Activated CD8-positive, alpha-beta T cell treated with anti-CD3 and anti-CD28 coated beads, Interleukin-2, amount 10 ng/mL, durations not matched to agents 7 days and 5 days (primary cell): ENCODE results near the gene SLC46A1. TPM values are rescaled to one million over a fixed set of nuclear protein-coding genes. Genes with fewer than 3 reads are reported as not detected.
A peak's percentile ranks its signal among the peaks of the same experiment; 100 is the strongest.

Source experiments
- ATAC-seq: fragments of 150-1000 bp; cut with Tn5 transposase; one replicate; pipeline ENCODE4 v1.10.0; 2021; ENCODE audit warnings: moderate library complexity
- CTCF ChIA-PET: fragments of 350-600 bp; sonication (Branson Sonifier 250); formaldehyde crosslinking; loops from one replicate; lab custom pipeline; 2021; ENCODE audit warnings: antibody characterized with exemption; lab: Charles Lee
- POLR2A ChIA-PET: fragments of 350-600 bp; sonication (Branson Sonifier 250); formaldehyde crosslinking; loops from one replicate; lab custom pipeline; 2021; ENCODE audit warnings: antibody characterized with exemption; lab: Charles Lee
- DNase-seq: peaks from one replicate; pipeline ENCODE4 v3.0.0-alpha.2; 2020
- H3K27ac Mint-ChIP-seq: one replicate; pipeline ENCODE4 v1.8.0; 2021; ENCODE audit warnings: mild to moderate bottlenecking, mixed read lengths
- H3K27me3 Mint-ChIP-seq: one replicate; pipeline ENCODE4 v1.8.0; 2021; ENCODE audit warnings: low read depth, mixed read lengths
- H3K36me3 Mint-ChIP-seq: one replicate; pipeline ENCODE4 v1.8.0; 2021; ENCODE audit warnings: low read depth, mixed read lengths
- H3K4me1 Mint-ChIP-seq: one replicate; pipeline ENCODE4 v1.8.0; 2021; ENCODE audit warnings: low read depth, mixed read lengths
- H3K4me3 Mint-ChIP-seq: one replicate; pipeline ENCODE4 v1.8.0; 2021; ENCODE audit warnings: mild to moderate bottlenecking, mixed read lengths
- H3K9me3 Mint-ChIP-seq: one replicate; pipeline ENCODE4 v1.8.0; 2022; ENCODE audit warnings: mixed read lengths; ENCODE audit not compliant: insufficient read depth
- total RNA-seq, 2 experiments: library from RNA; stranded (reverse); gene quantifications; one replicate each; pipeline ENCODE4 v1.2.3, GENCODE V29; 2021

Gene SLC46A1
- total RNA-seq, 2 experiments from 2014 or later: 2.7 to 3.1 TPM

DNA sequence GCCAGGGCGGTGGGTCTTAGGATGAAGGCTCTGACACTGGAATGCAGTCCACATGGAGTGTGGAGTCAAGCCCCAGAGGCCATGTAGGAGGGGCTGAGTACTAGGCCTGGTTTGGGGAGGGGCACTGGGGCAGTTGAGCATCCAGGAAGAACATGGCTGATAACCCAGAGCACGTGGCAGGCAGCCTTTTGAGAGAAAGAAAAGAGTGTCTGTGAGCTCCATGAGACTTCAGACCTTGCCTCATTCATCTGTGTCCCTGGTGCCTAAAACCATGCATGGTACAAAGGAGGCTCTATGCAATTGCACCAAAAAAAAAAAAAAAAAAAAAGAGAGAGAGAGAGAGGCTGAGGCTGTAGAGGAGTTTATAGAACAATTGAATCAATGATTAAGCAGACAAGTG lies 14.6 kb downstream of the SLC46A1 start:
- peaks cover under 1% of the 10 kb centered on the region for H3K4me1 Mint-ChIP-seq
- ATAC-seq: no peak
- DNase-seq: no peak
- no peaks in the 10 kb centered on the region for H3K27me3 Mint-ChIP-seq
- ChIA-PET CTCF (interaction anchor here (1.1 kb wide), 2 partner anchors 8 to 25 kb away, joined by 3 to 4 read pairs; no protein-coding TSS in a partner anchor), POLR2A (no interaction called here)
- no peak overlapping the region for H3K4me3 Mint-ChIP-seq
- no peaks in the 10 kb centered on the region for H3K9me3 Mint-ChIP-seq
- H3K36me3 Mint-ChIP-seq: peaks cover 33% of the 10 kb centered on the region
- H3K27ac Mint-ChIP-seq: no peak overlapping the region

DNA sequence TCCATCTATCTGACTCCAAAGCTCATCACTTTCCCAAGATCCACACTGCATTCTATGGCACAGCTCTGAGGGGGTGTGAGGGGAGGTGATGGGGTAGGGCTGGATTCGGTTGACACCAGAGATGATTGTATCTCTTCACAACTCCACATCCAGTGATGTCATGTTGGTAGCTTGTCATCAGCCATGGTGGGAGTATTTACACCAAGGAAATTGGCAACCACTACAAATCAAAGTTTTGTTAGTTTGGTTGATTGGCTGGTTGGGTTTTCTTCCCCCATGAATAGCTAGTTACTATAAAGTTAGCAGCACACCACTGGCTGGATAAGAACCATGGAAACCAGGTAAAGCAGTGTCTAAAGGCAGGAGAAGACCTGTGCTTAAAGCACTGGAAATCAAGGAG lies 15.0 kb downstream of the SLC46A1 start:
- DNase-seq (no peak), ATAC-seq (no peak)
- ChIA-PET CTCF (interaction anchor here (1.1 kb wide), 2 partner anchors 8 to 25 kb away, joined by 3 to 4 read pairs; no protein-coding TSS in a partner anchor), POLR2A (no interaction called here)
- Mint-ChIP-seq H3K27me3 (no peaks in the 10 kb centered on the region), H3K4me3 (no peak overlapping the region), H3K36me3 (peaks cover 33% of the 10 kb centered on the region), H3K4me1 (no peaks in the 10 kb centered on the region), H3K27ac (no peak overlapping the region), H3K9me3 (no peaks in the 10 kb centered on the region)

DNA sequence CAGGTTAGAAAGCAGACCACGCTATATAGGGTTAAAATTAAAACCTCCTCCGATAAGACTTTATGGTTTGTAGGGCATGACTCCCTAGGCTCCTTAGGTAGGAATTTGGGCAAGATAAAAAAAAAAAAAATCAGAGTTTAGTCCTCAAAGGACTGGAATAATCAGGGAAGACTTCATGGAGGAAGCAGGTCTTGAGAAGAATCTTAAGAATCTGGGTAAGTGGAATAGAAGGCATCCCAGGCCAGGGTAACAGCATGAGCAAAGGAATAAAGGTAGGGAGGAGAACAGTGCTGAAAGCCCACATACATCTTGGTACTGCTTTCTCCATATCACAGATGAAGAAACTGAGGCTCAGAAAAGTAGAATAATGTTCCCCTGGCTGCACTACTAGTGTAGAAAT lies 15.4 kb downstream of the SLC46A1 start:
- no peak overlapping the region for H3K4me3 Mint-ChIP-seq
- CTCF ChIA-PET: interaction anchor here (1.1 kb wide), 2 partner anchors 8 to 26 kb away, joined by 3 to 4 read pairs; no protein-coding TSS in a partner anchor

GRCh38 chr17:28390141-28390540 lies 15.9 kb downstream of the SLC46A1 start:
- no peaks in the 10 kb centered on the region for H3K27me3 Mint-ChIP-seq
- no peak for ATAC-seq
- H3K36me3 Mint-ChIP-seq: peaks cover 33% of the 10 kb centered on the region
- H3K4me1 Mint-ChIP-seq: peaks cover 5% of the 10 kb centered on the region
- no peaks in the 10 kb centered on the region for H3K9me3 Mint-ChIP-seq
- no peak overlapping the region for H3K4me3 Mint-ChIP-seq
- no peak for DNase-seq
- H3K27ac Mint-ChIP-seq: no peak overlapping the region
- CTCF ChIA-PET: no interaction called here
- POLR2A ChIA-PET: no interaction called here

More for the DNA sequence above, 15.4 kb downstream of the SLC46A1 start:
- Mint-ChIP-seq H3K9me3 (no peaks in the 10 kb centered on the region), H3K36me3 (peaks cover 33% of the 10 kb centered on the region), H3K4me1 (peaks cover under 1% of the 10 kb centered on the region), H3K27ac (no peak overlapping the region), H3K27me3 (no peaks in the 10 kb centered on the region)
- ATAC-seq (no peak), DNase-seq (no peak)
- POLR2A ChIA-PET: no interaction called here

DNA sequence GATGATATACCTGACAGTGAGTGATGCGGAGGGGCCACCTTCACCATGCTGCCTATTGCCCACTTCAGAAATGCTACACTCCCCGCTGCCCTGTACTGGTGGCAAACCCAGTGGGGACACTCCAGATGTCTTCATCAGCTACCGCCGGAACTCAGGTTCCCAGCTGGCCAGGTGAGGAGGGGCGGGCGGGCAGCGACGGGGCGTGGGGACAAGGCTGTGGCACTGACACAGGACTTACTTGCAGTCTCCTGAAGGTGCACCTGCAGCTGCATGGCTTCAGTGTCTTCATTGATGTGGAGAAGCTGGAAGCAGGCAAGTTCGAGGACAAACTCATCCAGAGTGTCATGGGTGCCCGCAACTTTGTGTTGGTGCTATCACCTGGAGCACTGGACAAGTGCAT lies 17.9 kb downstream of the SLC46A1 start:
- H3K9me3 Mint-ChIP-seq: no peaks in the 10 kb centered on the region
- H3K4me3 Mint-ChIP-seq: no peak overlapping the region
- no peak for DNase-seq
- no peak for ATAC-seq
- H3K27ac Mint-ChIP-seq: no peak overlapping the region
- H3K36me3 Mint-ChIP-seq: peaks cover 28% of the 10 kb centered on the region
- H3K4me1 Mint-ChIP-seq: peaks cover 16% of the 10 kb centered on the region
- ChIA-PET POLR2A (no interaction called here), CTCF (interaction anchor here (1.4 kb wide), 1 partner anchor 30 kb away, joined by 3 read pairs; no protein-coding TSS in a partner anchor)
- H3K27me3 Mint-ChIP-seq: no peaks in the 10 kb centered on the region

DNA sequence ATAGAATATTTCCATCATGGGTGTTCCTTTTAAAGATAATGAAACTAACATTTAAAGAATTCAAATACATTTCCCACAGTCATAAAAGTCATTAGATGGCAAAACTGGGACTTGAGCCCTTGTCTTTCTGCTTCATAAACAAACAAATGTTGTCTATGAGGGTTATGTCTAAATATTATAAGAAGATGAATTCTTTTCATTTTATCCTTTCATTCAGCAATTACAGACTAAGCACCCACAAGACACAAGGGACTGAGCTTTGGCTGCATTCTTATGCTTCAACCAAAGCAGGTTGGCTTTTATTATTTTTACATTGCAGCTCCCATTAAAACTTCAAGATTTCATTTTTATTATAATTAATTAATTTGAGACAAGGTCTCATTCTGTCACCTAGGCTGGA lies 19.6 kb downstream of the SLC46A1 start:
- no peak overlapping the region for H3K27ac Mint-ChIP-seq
- POLR2A ChIA-PET: interaction anchor here (1.4 kb wide), 1 partner anchor 29 kb away, joined by 4 read pairs; the partner anchor contains the start of gene POLDIP2
- peaks cover 20% of the 10 kb centered on the region for H3K4me1 Mint-ChIP-seq
- CTCF ChIA-PET: interaction anchor here (5.0 kb wide), 1 partner anchor 30 kb away, joined by 23 read pairs; no protein-coding TSS in a partner anchor
- peaks cover 30% of the 10 kb centered on the region for H3K36me3 Mint-ChIP-seq
- no peak for ATAC-seq
- no peak for DNase-seq
- H3K9me3 Mint-ChIP-seq: no peaks in the 10 kb centered on the region
- H3K4me3 Mint-ChIP-seq: no peak overlapping the region
- peaks cover 4% of the 10 kb centered on the region for H3K27me3 Mint-ChIP-seq

GRCh38 chr17:28385406-28385805 lies 20.6 kb downstream of the SLC46A1 start:
- H3K9me3 Mint-ChIP-seq: no peaks in the 10 kb centered on the region
- DNase-seq (no peak), ATAC-seq (no peak)
- peaks cover 23% of the 10 kb centered on the region for H3K4me1 Mint-ChIP-seq
- ChIA-PET CTCF (interaction anchor here (1.6 to 5.0 kb wide), 2 partner anchors 31 to 133 kb away, joined by 3 to 23 read pairs; no protein-coding TSS in a partner anchor), POLR2A (interaction anchor here (1.1 to 2.1 kb wide), 4 partner anchors 13 to 50 kb away, joined by 4 to 20 read pairs (median 4); partner anchors contain the start of genes IFT20, POLDIP2, SARM1 and TNFAIP1)
- peak overlapping the region; percentile 83 for H3K4me3 Mint-ChIP-seq
- H3K27ac Mint-ChIP-seq: peak overlapping the region; percentile 66
- H3K36me3 Mint-ChIP-seq: peaks cover 21% of the 10 kb centered on the region
- H3K27me3 Mint-ChIP-seq: peaks cover 4% of the 10 kb centered on the region

DNA sequence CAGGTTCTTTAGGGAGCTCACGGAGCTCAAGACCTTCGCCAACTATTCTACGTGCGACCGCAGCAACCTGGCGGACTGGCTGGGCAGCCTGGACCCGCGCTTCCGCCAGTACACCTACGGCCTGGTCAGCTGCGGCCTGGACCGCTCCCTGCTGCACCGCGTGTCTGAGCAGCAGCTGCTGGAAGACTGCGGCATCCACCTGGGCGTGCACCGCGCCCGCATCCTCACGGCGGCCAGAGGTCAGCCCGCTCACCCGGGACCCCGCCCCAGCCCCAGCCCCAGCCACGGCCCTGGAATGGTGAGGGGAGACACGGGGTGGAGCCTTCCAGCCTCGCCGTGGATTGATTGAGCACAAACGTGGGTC lies 21.0 kb downstream of the SLC46A1 start:
- ChIA-PET CTCF (interaction anchor here (1.1 to 5.0 kb wide), 4 partner anchors 15 to 133 kb away, joined by 3 to 23 read pairs (median 4); partner anchors contain the start of genes POLDIP2 and VTN), POLR2A (interaction anchor here (0.6 to 2.1 kb wide), 10 partner anchors 9 to 1071 kb away, joined by 3 to 20 read pairs (median 4); partner anchors contain the start of genes IFT20, POLDIP2, SARM1 and TNFAIP1)
- ATAC-seq (peak; percentile 24), DNase-seq (no peak)
- Mint-ChIP-seq H3K36me3 (peaks cover 17% of the 10 kb centered on the region), H3K4me3 (peak overlapping the region; percentile 83), H3K27me3 (peaks cover 6% of the 10 kb centered on the region), H3K27ac (peak overlapping the region; percentile 82), H3K9me3 (no peaks in the 10 kb centered on the region), H3K4me1 (peaks cover 23% of the 10 kb centered on the region)

DNA sequence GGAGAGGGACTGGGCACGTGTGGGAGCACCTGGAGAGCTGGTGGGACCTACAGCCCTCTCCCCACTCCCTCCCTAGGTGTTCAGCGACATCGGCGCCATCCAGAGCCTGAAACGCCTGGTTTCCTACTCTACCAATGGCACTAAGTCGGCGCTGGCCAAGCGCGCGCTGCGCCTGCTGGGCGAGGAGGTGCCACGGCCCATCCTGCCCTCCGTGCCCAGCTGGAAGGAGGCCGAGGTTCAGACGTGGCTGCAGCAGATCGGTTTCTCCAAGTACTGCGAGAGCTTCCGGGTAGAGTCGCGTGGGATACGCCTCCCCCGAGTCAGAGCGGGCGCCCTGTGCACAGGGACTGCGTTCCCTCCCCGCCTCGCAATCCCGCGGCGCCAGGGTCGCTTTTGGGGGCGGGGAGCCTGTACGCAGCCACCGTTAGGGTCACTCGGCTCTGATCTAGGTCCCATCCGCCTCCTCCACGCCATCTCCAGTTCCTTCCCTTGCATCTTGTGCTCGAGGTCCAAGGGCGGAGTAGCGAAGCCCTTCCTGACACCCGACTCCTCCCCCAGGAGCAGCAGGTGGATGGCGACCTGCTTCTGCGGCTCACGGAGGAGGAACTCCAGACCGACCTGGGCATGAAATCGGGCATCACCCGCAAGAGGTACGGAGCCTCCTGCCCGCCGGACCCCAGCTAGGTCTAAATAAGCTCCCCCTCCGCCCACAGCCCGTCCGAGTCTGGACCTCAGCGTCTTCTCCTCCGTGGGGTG lies 21.6 kb downstream of the SLC46A1 start:
- peak; percentile 94 for ATAC-seq
- H3K27me3 Mint-ChIP-seq: peaks cover 6% of the 10 kb centered on the region
- POLR2A ChIA-PET: interaction anchor here (0.6 to 2.1 kb wide), 11 partner anchors 9 to 1070 kb away, joined by 3 to 20 read pairs (median 4); partner anchors contain the start of genes IFT20, SARM1 and TNFAIP1

DNA sequence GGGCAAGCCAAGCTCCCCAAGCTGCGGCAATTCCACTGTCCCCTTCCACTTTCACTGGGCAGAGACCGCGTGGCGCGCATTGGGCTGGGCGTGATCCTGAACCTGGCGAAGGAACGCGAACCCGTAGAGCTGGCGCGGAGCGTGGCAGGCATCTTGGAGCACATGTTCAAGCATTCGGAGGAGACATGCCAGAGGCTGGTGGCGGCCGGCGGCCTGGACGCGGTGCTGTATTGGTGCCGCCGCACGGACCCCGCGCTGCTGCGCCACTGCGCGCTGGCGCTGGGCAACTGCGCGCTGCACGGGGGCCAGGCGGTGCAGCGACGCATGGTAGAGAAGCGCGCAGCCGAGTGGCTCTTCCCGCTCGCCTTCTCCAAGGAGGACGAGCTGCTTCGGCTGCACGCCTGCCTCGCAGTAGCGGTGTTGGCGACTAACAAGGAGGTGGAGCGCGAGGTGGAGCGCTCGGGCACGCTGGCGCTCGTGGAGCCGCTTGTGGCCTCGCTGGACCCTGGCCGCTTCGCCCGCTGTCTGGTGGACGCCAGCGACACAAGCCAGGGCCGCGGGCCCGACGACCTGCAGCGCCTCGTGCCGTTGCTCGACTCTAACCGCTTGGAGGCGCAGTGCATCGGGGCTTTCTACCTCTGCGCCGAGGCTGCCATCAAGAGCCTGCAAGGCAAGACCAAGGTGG lies 24.7 kb downstream of the SLC46A1 start:
- DNase-seq (peak; percentile 49), ATAC-seq (no peak)
- Mint-ChIP-seq H3K27ac (no peak overlapping the region), H3K9me3 (no peaks in the 10 kb centered on the region), H3K4me3 (no peak overlapping the region), H3K36me3 (peaks cover 7% of the 10 kb centered on the region), H3K4me1 (peaks cover 28% of the 10 kb centered on the region), H3K27me3 (peaks cover 6% of the 10 kb centered on the region)
- POLR2A ChIA-PET: interaction anchor here (2.2 kb wide), 1 partner anchor 46 kb away, joined by 6 read pairs; the partner anchor contains the start of genes IFT20 and TNFAIP1
- CTCF ChIA-PET: interaction anchor here (2.5 kb wide), 1 partner anchor 36 kb away, joined by 7 read pairs; no protein-coding TSS in a partner anchor

More for the DNA sequence above, 21.6 kb downstream of the SLC46A1 start:
- CTCF ChIA-PET: interaction anchor here (0.8 to 5.0 kb wide), 6 partner anchors 14 to 165 kb away, joined by 3 to 23 read pairs (median 4); partner anchors contain the start of genes IFT20, POLDIP2, TNFAIP1 and VTN
- Mint-ChIP-seq H3K4me1 (peaks cover 23% of the 10 kb centered on the region), H3K27ac (peak overlapping the region; percentile 82), H3K36me3 (peaks cover 12% of the 10 kb centered on the region), H3K4me3 (peak overlapping the region; percentile 83), H3K9me3 (no peaks in the 10 kb centered on the region)
- DNase-seq: peak; percentile 84
